H9 (cell line): ENCODE results near the gene CDKN2D. TPM values are rescaled to one million over a fixed set of nuclear protein-coding genes. Genes with fewer than 3 reads are reported as not detected.
A peak's percentile ranks its signal among the peaks of the same experiment; 100 is the strongest.

Source experiments
- DNase-seq: peaks from one replicate; pipeline ENCODE4 v3.0.0-alpha.2; 2017
- H2AFZ ChIP-seq: one replicate; pipeline ENCODE4 v1.6.1; 2013; ENCODE audit warnings: mild to moderate bottlenecking, low read length, control low read depth, moderate library complexity
- H2AK5ac ChIP-seq: 2 replicates; pipeline ENCODE4 v1.6.1; 2013; ENCODE audit warnings: low read length, control low read depth, mixed read lengths; ENCODE audit not compliant: insufficient read length
- H2BK120ac ChIP-seq: one replicate; pipeline ENCODE4 v1.6.1; 2013; ENCODE audit warnings: low read depth, mild to moderate bottlenecking, low read length, control low read depth, inconsistent platforms; ENCODE audit not compliant: poor library complexity, severe bottlenecking
- H2BK12ac ChIP-seq: 2 replicates; pipeline ENCODE4 v1.6.1; 2013; ENCODE audit warnings: low read length, control low read depth, mixed read lengths, low read depth; ENCODE audit not compliant: insufficient read length
- H2BK15ac ChIP-seq: 2 replicates; pipeline ENCODE4 v1.6.1; 2013; ENCODE audit warnings: low read depth, low read length, control low read depth
- H2BK20ac ChIP-seq: one replicate; pipeline ENCODE4 v1.6.1; 2013; ENCODE audit warnings: low read depth, mild to moderate bottlenecking, low read length, control low read depth, inconsistent platforms; ENCODE audit not compliant: poor library complexity, severe bottlenecking
- H2BK5ac ChIP-seq: 2 replicates; pipeline ENCODE4 v1.6.1; 2013; ENCODE audit warnings: low read length, control low read depth, mixed read lengths; ENCODE audit not compliant: insufficient read length
- H3K14ac ChIP-seq: 2 replicates; pipeline ENCODE4 v1.6.1; 2013; ENCODE audit warnings: low read length, control low read depth; ENCODE audit not compliant: insufficient read depth
- H3K18ac ChIP-seq: 2 replicates; pipeline ENCODE4 v1.6.1; 2013; ENCODE audit warnings: low read depth, mild to moderate bottlenecking, mixed read lengths, low read length, control low read depth; ENCODE audit not compliant: insufficient read length
- H3K23ac ChIP-seq: 2 replicates; pipeline ENCODE4 v1.6.1; 2013; ENCODE audit warnings: low read length, control low read depth, mixed read lengths, low read depth; ENCODE audit not compliant: insufficient read length
- H3K23me2 ChIP-seq: 2 replicates; pipeline ENCODE4 v1.6.1; 2013; ENCODE audit warnings: low read depth, mild to moderate bottlenecking, mixed read lengths, low read length, control low read depth; ENCODE audit not compliant: insufficient read length, poor library complexity, severe bottlenecking
- H3K27ac ChIP-seq: 2 replicates; pipeline ENCODE4 v1.5.1; 2013; ENCODE audit warnings: low read length, control low read depth, mixed read lengths, low read depth; ENCODE audit not compliant: insufficient read length
- H3K27me3 ChIP-seq: 2 replicates; pipeline ENCODE4 v1.6.1; 2013; ENCODE audit warnings: low read length, control low read depth, inconsistent platforms; ENCODE audit not compliant: insufficient read depth
- H3K4ac ChIP-seq: 2 replicates; pipeline ENCODE4 v1.6.1; 2013; ENCODE audit warnings: low read depth, mild to moderate bottlenecking, control low read depth, inconsistent platforms, low read length, moderate library complexity
- H3K4me1 ChIP-seq: 2 replicates; pipeline ENCODE4 v1.6.1; 2013; ENCODE audit warnings: low read length, control low read depth, inconsistent platforms; ENCODE audit not compliant: insufficient read depth
- H3K4me2 ChIP-seq: 2 replicates; pipeline ENCODE4 v1.6.1; 2013; ENCODE audit warnings: low read length, control low read depth, mixed read lengths; ENCODE audit not compliant: insufficient read length, insufficient read depth
- H3K56ac ChIP-seq: 2 replicates; pipeline ENCODE4 v1.6.1; 2013; ENCODE audit warnings: low read depth, mild to moderate bottlenecking, mixed read lengths, low read length, control low read depth; ENCODE audit not compliant: insufficient read length
- H3K79me1 ChIP-seq: 2 replicates; pipeline ENCODE4 v1.6.1; 2013; ENCODE audit warnings: low read depth, mild to moderate bottlenecking, moderate library complexity, low read length, control low read depth, inconsistent platforms; ENCODE audit not compliant: insufficient read depth, poor library complexity, severe bottlenecking
- H3K79me2 ChIP-seq: 2 replicates; pipeline ENCODE4 v1.6.1; 2013; ENCODE audit warnings: low read length, control low read depth, inconsistent platforms; ENCODE audit not compliant: insufficient read depth
- H3K9ac ChIP-seq: 2 replicates; pipeline ENCODE4 v1.6.1; 2013; ENCODE audit warnings: low read length, control low read depth, mixed read lengths; ENCODE audit not compliant: insufficient read length; ENCODE audit errors: extremely low read depth
- H3K9me3 ChIP-seq: one replicate; pipeline ENCODE4 v1.6.1; 2013; ENCODE audit warnings: low read depth, low read length, inconsistent platforms; ENCODE audit not compliant: control insufficient read depth
- H3T11ph ChIP-seq: one replicate; pipeline ENCODE4 v1.6.1; 2013; ENCODE audit warnings: mild to moderate bottlenecking, low read length, control low read depth, inconsistent platforms
- H4K20me1 ChIP-seq: one replicate; pipeline ENCODE4 v1.6.1; 2013; ENCODE audit not compliant: control insufficient read depth, insufficient read length, insufficient read depth
- H4K5ac ChIP-seq: 2 replicates; pipeline ENCODE4 v1.6.1; 2013; ENCODE audit warnings: low read depth, mild to moderate bottlenecking, mixed read lengths, low read length, control low read depth; ENCODE audit not compliant: insufficient read length
- H4K8ac ChIP-seq: replicated peaks from 2 replicates; pipeline ENCODE4 v1.6.1; 2013; ENCODE audit warnings: low read length, control low read depth, mixed read lengths, low read depth; ENCODE audit not compliant: insufficient read length
- H4K91ac ChIP-seq: 2 replicates; pipeline ENCODE4 v1.6.1; 2013; ENCODE audit warnings: low read depth, mild to moderate bottlenecking, moderate library complexity, mixed read lengths, low read length, control low read depth; ENCODE audit not compliant: insufficient read length
- H3K27ac Mint-ChIP-seq, 3 experiments: 2 replicates in 2 of 3; 3 replicates in 1 of 3; pipeline ENCODE4 v1.8.0; 2020 to 2021; ENCODE audit warnings: mixed read lengths in 3 of 3, mild to moderate bottlenecking in 1 of 3, moderate library complexity in 1 of 3
- H3K27me3 Mint-ChIP-seq: 2 replicates; pipeline ENCODE4 v1.8.0; 2021; ENCODE audit warnings: low read depth, mild to moderate bottlenecking, moderate library complexity, mixed read lengths
- H3K36me3 Mint-ChIP-seq, 3 experiments: 2 replicates in 2 of 3; 3 replicates in 1 of 3; pipeline ENCODE4 v1.8.0; 2020 to 2021; ENCODE audit warnings: low read depth in 3 of 3, mixed read lengths in 3 of 3; ENCODE audit not compliant: insufficient read depth in 1 of 3
- H3K4me1 Mint-ChIP-seq, 2 experiments: 2 replicates each; pipeline ENCODE4 v1.8.0; 2020; ENCODE audit warnings: mixed read lengths in 2 of 2
- H3K4me3 Mint-ChIP-seq, 2 experiments: 2 replicates in 1 of 2; 3 replicates in 1 of 2; pipeline ENCODE4 v1.8.0; 2020 to 2021; ENCODE audit warnings: mild to moderate bottlenecking in 2 of 2, mixed read lengths in 2 of 2, moderate library complexity in 1 of 2
- H3K9me3 Mint-ChIP-seq, 2 experiments: 2 replicates in 1 of 2; 3 replicates in 1 of 2; pipeline ENCODE4 v1.8.0; 2020; ENCODE audit warnings: mild to moderate bottlenecking in 2 of 2, mixed read lengths in 2 of 2, moderate library complexity in 1 of 2
- WGBS: extraction: QIAGEN DNeasy Blood & Tissue Kit; methylation state at CpG from one replicate; pipeline ENCODE4 v1.1.7; 2013; ENCODE audit warnings: missing lambda C conversion rate, low lambda C conversion rate, mixed read lengths; ENCODE audit not compliant: insufficient read length; ENCODE audit errors: extremely low coverage; 5-methylcytosine and 5-hydroxymethylcytosine counted together
- total RNA-seq: library from RNA; stranded (reverse); gene quantifications from 2 replicates; pipeline ENCODE4 v1.2.1, GENCODE V29; 2021
- TF ChIP-seq, protein P1 (sequence below): fragments of 200-600 bp; sonication (generic); conservative IDR thresholded peaks from 3 replicates; pipeline ENCODE4 v1.8.0; 2021; ENCODE audit warnings: antibody characterized with exemption, mild to moderate bottlenecking

Gene CDKN2D
- total RNA-seq, 1 experiment from 2014 or later, result 2.8 TPM

- Histone ChIP-seq H2AFZ (no peak overlapping the region), H3K79me2 (no peaks in the 10 kb centered on the region), H3K9ac (no peak overlapping the region), H3K14ac (no peak overlapping the region), H3K27me3 (no peaks in the 10 kb centered on the region), H3K23ac (no peak overlapping the region), H3K79me1 (no peaks in the 10 kb centered on the region), H2BK120ac (no peak overlapping the region), H3K56ac (no peak overlapping the region), H3K9me3 (no peaks in the 10 kb centered on the region), H3K18ac (no peak overlapping the region), H3K4me2 (no peak overlapping the region), H4K5ac (no peak overlapping the region), H3T11ph (no peak overlapping the region), H2BK12ac (no peak overlapping the region), H4K20me1 (peaks cover 2% of the 10 kb centered on the region), H3K23me2 (no peaks in the 10 kb centered on the region), H4K8ac (no peak overlapping the region), H2BK20ac (no peak overlapping the region), H2AK5ac (no peak overlapping the region), H3K4me1 (no peaks in the 10 kb centered on the region), H2BK5ac (no peak overlapping the region), H3K27ac (no peak overlapping the region), H2BK15ac (no peak overlapping the region), H4K91ac (no peak overlapping the region), H3K4ac (no peak overlapping the region)
- DNase-seq, result no peak
- no peaks in the 10 kb centered on the region for H3K4me1 Mint-ChIP-seq
- 0 out of 7 replicates have a peak overlapping the region, but pooled peaks of 1 of the 3 experiments have one; percentile 47 for H3K27ac Mint-ChIP-seq
- TF ChIP-seq, protein P1, sequence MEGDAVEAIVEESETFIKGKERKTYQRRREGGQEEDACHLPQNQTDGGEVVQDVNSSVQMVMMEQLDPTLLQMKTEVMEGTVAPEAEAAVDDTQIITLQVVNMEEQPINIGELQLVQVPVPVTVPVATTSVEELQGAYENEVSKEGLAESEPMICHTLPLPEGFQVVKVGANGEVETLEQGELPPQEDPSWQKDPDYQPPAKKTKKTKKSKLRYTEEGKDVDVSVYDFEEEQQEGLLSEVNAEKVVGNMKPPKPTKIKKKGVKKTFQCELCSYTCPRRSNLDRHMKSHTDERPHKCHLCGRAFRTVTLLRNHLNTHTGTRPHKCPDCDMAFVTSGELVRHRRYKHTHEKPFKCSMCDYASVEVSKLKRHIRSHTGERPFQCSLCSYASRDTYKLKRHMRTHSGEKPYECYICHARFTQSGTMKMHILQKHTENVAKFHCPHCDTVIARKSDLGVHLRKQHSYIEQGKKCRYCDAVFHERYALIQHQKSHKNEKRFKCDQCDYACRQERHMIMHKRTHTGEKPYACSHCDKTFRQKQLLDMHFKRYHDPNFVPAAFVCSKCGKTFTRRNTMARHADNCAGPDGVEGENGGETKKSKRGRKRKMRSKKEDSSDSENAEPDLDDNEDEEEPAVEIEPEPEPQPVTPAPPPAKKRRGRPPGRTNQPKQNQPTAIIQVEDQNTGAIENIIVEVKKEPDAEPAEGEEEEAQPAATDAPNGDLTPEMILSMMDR, result no peak
- H3K27me3 Mint-ChIP-seq, result no peaks in the 10 kb centered on the region
- WGBS, result no CpG with 5 or more reads among the region's 12 CpGs
- H3K36me3 Mint-ChIP-seq, result peaks cover 33 to 92% (median 76%) of the 10 kb centered on the region in 3 experiments; a peak in 6 of 7 replicates
- H3K4me3 Mint-ChIP-seq, result no peak overlapping the region
- no peaks in the 10 kb centered on the region for H3K9me3 Mint-ChIP-seq
These were observed 14.8 kb downstream of the CDKN2D start for GRCh38 chr19:10553943-10554381.
